ENCODE measurements around the gene LEMD2.

The LEMD2 gene

GRCh38 chr6:33806841-33807240, 17.9 kb upstream of the LEMD2 start:
- Histone ChIP-seq H3K4me3 (ENCODE audit: low read depth, low read length) (no peak overlapping the region), H3K9me3 (ENCODE audit: control insufficient read depth, insufficient read depth, low read depth, low read length) (no peaks in the 10 kb centered on the region), H3K36me3 (ENCODE audit: control insufficient read depth in 2 of 2, insufficient read depth in 1 of 2, low read length in 2 of 2) (no peaks in the 10 kb centered on the region), H3K27ac (ENCODE audit: extremely low read depth, low read depth, low read length) (no peak overlapping the region), H3K4me1 (ENCODE audit: control insufficient read depth, insufficient read depth, low read length) (no peaks in the 10 kb centered on the region)
- no peak for TF ChIP-seq ZNF37A (tag by site-specific recombination; IDR thresholded peaks at IDR 0.05)
- no peak for TF ChIP-seq ZNF76 (tag by site-specific recombination; IDR thresholded peaks at IDR 0.05; ENCODE audit: borderline replicate concordance, low read depth)
- no peak for TF ChIP-seq ZNF266 (tag by site-specific recombination; IDR thresholded peaks at IDR 0.05; ENCODE audit: low read depth)
- TF ChIP-seq KLF9 (tag by site-specific recombination; IDR thresholded peaks at IDR 0.05; ENCODE audit: low read depth): no peak
- no peak for TF ChIP-seq ZFP69B (tag by site-specific recombination; IDR thresholded peaks at IDR 0.05)
- no peak for TF ChIP-seq ZNF16 (tag by site-specific recombination; IDR thresholded peaks at IDR 0.05; ENCODE audit: low read depth)
- TF ChIP-seq ZNF121 (tag by site-specific recombination; IDR thresholded peaks at IDR 0.05): no peak
- TF ChIP-seq ZBTB7A (tag by site-specific recombination; IDR thresholded peaks at IDR 0.05; ENCODE audit: low read depth): no peak
- no peak for TF ChIP-seq ZFHX2 (tag by site-specific recombination; conservative IDR thresholded peaks at IDR 0.05)
- no peak for TF ChIP-seq CTCF (tag by site-specific recombination; IDR thresholded peaks at IDR 0.05)
- no peak for TF ChIP-seq ZNF548 (tag by site-specific recombination; IDR thresholded peaks at IDR 0.05)
- TF ChIP-seq ZNF335 (tag by site-specific recombination; conservative IDR thresholded peaks at IDR 0.05): no peak
- ChIA-PET POLR2A (no interaction called here), CTCF (interaction anchor here (0.6 to 1.9 kb wide), 4 partner anchors 13 to 63 kb away, joined by 3 to 11 read pairs (median 5); no protein-coding TSS in a partner anchor)

GRCh38 chr6:33803571-33804053, 14.7 kb upstream of the LEMD2 start, which contains the start of gene MLN:
Gene MLN, minus strand, starts transcription at chr6:33804003. Its CDS starts 2,840 bp downstream, at chr6:33801163.
- Histone ChIP-seq H3K9me3 (ENCODE audit: control insufficient read depth, insufficient read depth, low read depth, low read length) (no peaks in the 10 kb centered on the region), H3K27ac (ENCODE audit: extremely low read depth, low read depth, low read length) (no peak within 1 kb of the TSS), H3K4me1 (ENCODE audit: control insufficient read depth, insufficient read depth, low read length) (no peaks in the 10 kb centered on the region), H3K36me3 (ENCODE audit: control insufficient read depth in 2 of 2, insufficient read depth in 1 of 2, low read length in 2 of 2) (no peaks in the 10 kb centered on the region), H3K4me3 (ENCODE audit: low read depth, low read length) (no peak within 1 kb of the TSS)
- TF ChIP-seq ZNF391 (tag by site-specific recombination; IDR thresholded peaks at IDR 0.05; ENCODE audit: borderline replicate concordance, low read depth): no peak
- no peak for TF ChIP-seq ZNF335 (tag by site-specific recombination; conservative IDR thresholded peaks at IDR 0.05)
- TF ChIP-seq MEIS1 (CRISPR knock-in tag; IDR thresholded peaks at IDR 0.05; ENCODE audit: borderline replicate concordance): no peak
- no peak for TF ChIP-seq ZNF169 (tag by site-specific recombination; IDR thresholded peaks at IDR 0.05)
- no peak for TF ChIP-seq CTCF (tag by site-specific recombination; IDR thresholded peaks at IDR 0.05)
- no peak for TF ChIP-seq ZNF654 (tag by site-specific recombination; IDR thresholded peaks at IDR 0.05; ENCODE audit: low read depth)
- no peak for TF ChIP-seq ZNF175 (tag by site-specific recombination; IDR thresholded peaks at IDR 0.05)
- TF ChIP-seq ZBTB21 (tag by site-specific recombination; IDR thresholded peaks at IDR 0.05): no peak
- TF ChIP-seq ZNF223 (tag by site-specific recombination; IDR thresholded peaks at IDR 0.05): no peak
- TF ChIP-seq ZNF521 (tag by site-specific recombination; IDR thresholded peaks at IDR 0.05): no peak
- no peak for TF ChIP-seq ATF2 (tag by site-specific recombination; IDR thresholded peaks at IDR 0.05; ENCODE audit: low read depth)
- TF ChIP-seq YY1 (tag by site-specific recombination; IDR thresholded peaks at IDR 0.05): no peak
- TF ChIP-seq SP2 (tag by site-specific recombination; IDR thresholded peaks at IDR 0.05): no peak
- TF ChIP-seq ZNF394 (tag by site-specific recombination; IDR thresholded peaks at IDR 0.05; ENCODE audit: borderline replicate concordance): no peak
- TF ChIP-seq ZNF157 (tag by site-specific recombination; IDR thresholded peaks at IDR 0.05): no peak
- no peak for TF ChIP-seq ZNF362 (tag by site-specific recombination; IDR thresholded peaks at IDR 0.05)
- TF ChIP-seq ZNF10 (tag by site-specific recombination; IDR thresholded peaks at IDR 0.05): no peak
- no peak for TF ChIP-seq WT1 (tag by site-specific recombination; IDR thresholded peaks at IDR 0.05)
- no peak for TF ChIP-seq ZBTB20 (tag by site-specific recombination; IDR thresholded peaks at IDR 0.05)
- no peak for TF ChIP-seq ZNF433 (tag by site-specific recombination; IDR thresholded peaks at IDR 0.05; ENCODE audit: low read depth)
- ChIA-PET POLR2A (no interaction called here), CTCF (interaction anchor here (0.6 to 1.8 kb wide), 2 partner anchors 9 to 350 kb away, joined by 5 to 6 read pairs; no protein-coding TSS in a partner anchor)

Measured in HEK293 (cell line).